A549 (cell line): ENCODE results near the gene ARHGAP9.

Experiments
- EHMT2 ChIP-seq: fragments of 200-600 bp; sonication (generic); IDR thresholded peaks from 2 replicates; pipeline ENCODE4 v1.6.1; 2016; ENCODE audit warnings: antibody characterized with exemption, low read depth, mild to moderate bottlenecking, moderate library complexity
- EP300 ChIP-seq, 2 experiments: fragments of >200 bp; sonication (Bioruptor Twin); formaldehyde crosslinking; IDR thresholded peaks; 2 replicates in 1 of 2; 3 replicates in 1 of 2; pipeline ENCODE4 v1.6.1; 2016 to 2017
- FOSL2 ChIP-seq, 2 experiments: fragments of 450-650 bp in 1 of 2; fragments of >200 bp in 1 of 2; sonication (Bioruptor Twin) in 1 of 2; formaldehyde crosslinking; IDR thresholded peaks; 2 replicates each; pipeline versions ENCODE4 v1.5.0 to v1.6.1; 2016 to 2020; ENCODE audit warnings: mild to moderate bottlenecking in 1 of 2, moderate library complexity in 1 of 2
- JUN ChIP-seq, 2 experiments: fragments of >200 bp; sonication (Bioruptor Twin); formaldehyde crosslinking; IDR thresholded peaks; 2 replicates in 1 of 2; 3 replicates in 1 of 2; pipeline ENCODE4 v1.6.1; 2016 to 2017
- MYC ChIP-seq: IDR thresholded peaks from 2 replicates; pipeline ENCODE4 v1.6.1; 2012; ENCODE audit warnings: mild to moderate bottlenecking, inconsistent platforms, low read length, improper control_type of control experiment, borderline replicate concordance
- POLR2A ChIP-seq: IDR thresholded peaks from 2 replicates; pipeline ENCODE4 v1.6.1; 2012; ENCODE audit warnings: mild to moderate bottlenecking, low read length
- RAD21 ChIP-seq, 2 experiments: fragments of >200 bp in 1 of 2; sonication (Bioruptor Twin) in 1 of 2; formaldehyde crosslinking in 1 of 2; IDR thresholded peaks in 1 of 2; conservative IDR thresholded peaks in 1 of 2; 2 replicates in 1 of 2; 3 replicates in 1 of 2; pipeline ENCODE4 v1.6.1; 2012 to 2018; ENCODE audit warnings: inconsistent platforms in 1 of 2
- RARB ChIP-seq: fragments of 250-450 bp; sonication (Bioruptor Pico); IDR thresholded peaks from 2 replicates; pipeline ENCODE4 v1.8.0; 2021; ENCODE audit warnings: mild to moderate bottlenecking, moderate library complexity
- TF ChIP-seq, protein P1 (sequence below): fragments of >200 bp; sonication (Bioruptor Twin); formaldehyde crosslinking; IDR thresholded peaks from 3 replicates; pipeline ENCODE4 v1.5.1; 2016
- TF ChIP-seq, protein P2 (sequence below): fragments of 250-450 bp; sonication (Bioruptor Pico); IDR thresholded peaks from 2 replicates; pipeline ENCODE4 v1.5.0; 2021; ENCODE audit warnings: mild to moderate bottlenecking, moderate library complexity, borderline replicate concordance

DNA sequence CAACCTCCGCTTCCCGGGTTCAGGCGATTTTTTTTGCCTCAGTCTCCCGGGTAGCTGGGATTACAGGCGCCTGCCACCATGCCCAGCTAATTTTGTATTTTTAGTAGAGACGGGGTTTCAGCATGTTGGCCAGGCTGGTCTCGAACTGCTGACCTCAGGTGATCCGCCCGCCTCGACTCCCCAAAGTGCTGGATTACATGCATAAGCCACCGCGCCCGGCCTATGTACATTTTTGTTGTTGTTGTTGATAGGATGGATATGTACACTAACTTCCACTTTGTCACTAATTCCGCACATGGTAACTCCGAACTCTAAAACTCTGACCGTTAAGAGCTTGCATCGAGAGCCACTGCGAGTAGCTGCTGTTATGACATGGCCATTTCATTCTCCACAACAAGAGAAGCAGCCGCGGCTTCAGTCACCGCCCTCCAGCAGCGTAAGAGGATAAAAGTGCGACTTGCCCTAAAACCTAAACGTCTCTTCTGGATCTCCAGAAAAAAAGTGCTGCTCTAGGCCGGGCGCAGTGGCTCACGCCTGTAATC, 7.5 kb upstream of the ARHGAP9 start:
- TF ChIP-seq EHMT2 (no peak), MYC (no peak), POLR2A (no peak), RARB (CRISPR knock-in tag) (no peak), FOSL2 (IDR thresholded peaks at IDR 0.05) (no peak), FOSL2 (CRISPR knock-in tag; IDR thresholded peaks at IDR 0.05) (no peak), RAD21 (conservative IDR thresholded peaks at IDR 0.05 in 1 of 2, IDR thresholded peaks at IDR 0.05 in 1 of 2) (no peak), JUN (IDR thresholded peaks at IDR 0.05) (no peak), EP300 (IDR thresholded peaks at IDR 0.05) (no peak)
- TF ChIP-seq, protein P1, sequence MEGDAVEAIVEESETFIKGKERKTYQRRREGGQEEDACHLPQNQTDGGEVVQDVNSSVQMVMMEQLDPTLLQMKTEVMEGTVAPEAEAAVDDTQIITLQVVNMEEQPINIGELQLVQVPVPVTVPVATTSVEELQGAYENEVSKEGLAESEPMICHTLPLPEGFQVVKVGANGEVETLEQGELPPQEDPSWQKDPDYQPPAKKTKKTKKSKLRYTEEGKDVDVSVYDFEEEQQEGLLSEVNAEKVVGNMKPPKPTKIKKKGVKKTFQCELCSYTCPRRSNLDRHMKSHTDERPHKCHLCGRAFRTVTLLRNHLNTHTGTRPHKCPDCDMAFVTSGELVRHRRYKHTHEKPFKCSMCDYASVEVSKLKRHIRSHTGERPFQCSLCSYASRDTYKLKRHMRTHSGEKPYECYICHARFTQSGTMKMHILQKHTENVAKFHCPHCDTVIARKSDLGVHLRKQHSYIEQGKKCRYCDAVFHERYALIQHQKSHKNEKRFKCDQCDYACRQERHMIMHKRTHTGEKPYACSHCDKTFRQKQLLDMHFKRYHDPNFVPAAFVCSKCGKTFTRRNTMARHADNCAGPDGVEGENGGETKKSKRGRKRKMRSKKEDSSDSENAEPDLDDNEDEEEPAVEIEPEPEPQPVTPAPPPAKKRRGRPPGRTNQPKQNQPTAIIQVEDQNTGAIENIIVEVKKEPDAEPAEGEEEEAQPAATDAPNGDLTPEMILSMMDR = no peak
- TF ChIP-seq, protein P2, sequence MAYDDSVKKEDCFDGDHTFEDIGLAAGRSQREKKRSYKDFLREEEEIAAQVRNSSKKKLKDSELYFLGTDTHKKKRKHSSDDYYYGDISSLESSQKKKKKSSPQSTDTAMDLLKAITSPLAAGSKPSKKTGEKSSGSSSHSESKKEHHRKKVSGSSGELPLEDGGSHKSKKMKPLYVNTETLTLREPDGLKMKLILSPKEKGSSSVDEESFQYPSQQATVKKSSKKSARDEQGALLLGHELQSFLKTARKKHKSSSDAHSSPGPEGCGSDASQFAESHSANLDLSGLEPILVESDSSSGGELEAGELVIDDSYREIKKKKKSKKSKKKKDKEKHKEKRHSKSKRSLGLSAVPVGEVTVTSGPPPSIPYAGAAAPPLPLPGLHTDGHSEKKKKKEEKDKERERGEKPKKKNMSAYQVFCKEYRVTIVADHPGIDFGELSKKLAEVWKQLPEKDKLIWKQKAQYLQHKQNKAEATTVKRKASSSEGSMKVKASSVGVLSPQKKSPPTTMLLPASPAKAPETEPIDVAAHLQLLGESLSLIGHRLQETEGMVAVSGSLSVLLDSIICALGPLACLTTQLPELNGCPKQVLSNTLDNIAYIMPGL (CRISPR knock-in tag) = no peak
